HG03460 (cell line): ENCODE measurements around the gene GRIN3B.
A peak's percentile ranks its signal among the peaks of the same experiment; 100 is the strongest.

ENCODE experiments used
- ATAC-seq: cut with Tn5 transposase; IDR thresholded peaks from one replicate; pipeline ENCODE4 v1.9.1; 2021; ENCODE audit not compliant: unreplicated experiment

GRIN3B gene

GRCh38 chr19:1040476-1041271, 40.5 kb downstream of the GRIN3B start:
- peak; percentile 41 for ATAC-seq

- no peak for ATAC-seq
Measured at GRCh38 chr19:1041272-1041834, 41.1 kb downstream of the GRIN3B start.

GRCh38 chr19:1041835-1042685, 41.8 kb downstream of the GRIN3B start:
- ATAC-seq: no peak

- ATAC-seq: no peak
Measured at GRCh38 chr19:1042689-1043511, 42.7 kb downstream of the GRIN3B start.

- no peak for ATAC-seq
Measured at GRCh38 chr19:1045247-1045603, 45.0 kb downstream of the GRIN3B start.

GRCh38 chr19:1046117-1046626, 46.0 kb downstream of the GRIN3B start:
- ATAC-seq: no peak

DNA sequence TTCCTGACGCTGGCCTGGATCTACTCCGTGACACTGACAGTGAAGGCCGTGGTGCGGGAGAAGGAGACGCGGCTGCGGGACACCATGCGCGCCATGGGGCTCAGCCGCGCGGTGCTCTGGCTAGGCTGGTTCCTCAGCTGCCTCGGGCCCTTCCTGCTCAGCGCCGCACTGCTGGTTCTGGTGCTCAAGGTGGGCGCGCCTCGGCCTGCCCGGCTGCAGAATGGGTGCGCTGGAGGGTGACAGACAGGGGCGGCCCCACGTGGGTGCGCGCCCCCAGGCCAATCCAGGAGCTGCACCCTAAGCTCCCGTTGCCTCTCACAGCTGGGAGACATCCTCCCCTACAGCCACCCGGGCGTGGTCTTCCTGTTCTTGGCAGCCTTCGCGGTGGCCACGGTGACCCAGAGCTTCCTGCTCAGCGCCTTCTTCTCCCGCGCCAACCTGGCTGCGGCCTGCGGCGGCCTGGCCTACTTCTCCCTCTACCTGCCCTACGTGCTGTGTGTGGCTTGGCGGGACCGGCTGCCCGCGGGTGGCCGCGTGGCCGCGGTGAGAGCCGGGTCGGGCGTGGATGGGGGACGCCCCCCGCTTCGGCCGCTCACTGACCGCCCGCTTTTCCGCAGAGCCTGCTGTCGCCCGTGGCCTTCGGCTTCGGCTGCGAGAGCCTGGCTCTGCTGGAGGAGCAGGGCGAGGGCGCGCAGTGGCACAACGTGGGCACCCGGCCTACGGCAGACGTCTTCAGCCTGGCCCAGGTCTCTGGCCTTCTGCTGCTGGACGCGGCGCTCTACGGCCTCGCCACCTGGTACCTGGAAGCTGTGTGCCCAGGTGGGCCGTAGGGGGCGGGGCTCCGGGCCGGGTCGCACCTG, 46.8 kb downstream of the GRIN3B start:
- no peak for ATAC-seq

DNA sequence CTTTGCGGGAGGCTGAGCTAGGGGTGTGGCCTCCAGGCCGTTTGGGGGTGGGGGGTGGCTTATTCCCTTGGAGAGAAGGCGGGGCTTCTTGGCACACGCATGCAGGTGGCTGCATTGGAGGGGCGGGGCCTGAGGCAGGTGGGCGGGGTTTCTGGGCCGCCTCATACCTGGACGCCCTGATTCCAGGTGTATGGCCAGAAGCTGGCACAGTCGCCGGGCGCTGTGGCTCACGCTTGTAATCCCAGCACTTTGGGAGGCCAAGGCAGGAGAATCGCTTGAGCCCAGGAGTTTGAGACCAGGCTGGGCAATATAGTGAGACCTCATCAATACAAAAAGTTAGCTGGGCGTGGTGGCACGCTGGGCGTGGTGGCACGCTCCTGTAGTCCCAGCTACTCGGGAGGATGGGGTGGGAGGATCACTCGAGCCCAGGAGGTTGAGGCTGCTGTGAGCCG, 47.5 kb downstream of the GRIN3B start:
- no peak for ATAC-seq

DNA sequence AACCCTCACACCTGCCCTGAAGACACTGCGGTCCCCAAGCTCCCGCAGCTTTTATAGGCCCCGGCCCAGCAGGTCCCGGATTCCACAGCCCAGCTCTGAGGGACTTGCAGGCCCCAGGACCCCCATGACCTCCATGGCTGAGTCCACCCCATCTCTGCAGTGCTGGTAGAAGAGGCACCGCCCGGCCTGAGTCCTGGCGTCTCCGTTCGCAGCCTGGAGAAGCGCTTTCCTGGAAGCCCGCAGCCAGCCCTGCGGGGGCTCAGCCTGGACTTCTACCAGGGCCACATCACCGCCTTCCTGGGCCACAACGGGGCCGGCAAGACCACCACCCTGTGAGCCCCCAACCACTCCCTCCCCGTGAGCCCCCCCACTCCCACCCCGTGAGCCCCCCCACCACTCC, 48.9 kb downstream of the GRIN3B start:
- ATAC-seq: no peak

DNA sequence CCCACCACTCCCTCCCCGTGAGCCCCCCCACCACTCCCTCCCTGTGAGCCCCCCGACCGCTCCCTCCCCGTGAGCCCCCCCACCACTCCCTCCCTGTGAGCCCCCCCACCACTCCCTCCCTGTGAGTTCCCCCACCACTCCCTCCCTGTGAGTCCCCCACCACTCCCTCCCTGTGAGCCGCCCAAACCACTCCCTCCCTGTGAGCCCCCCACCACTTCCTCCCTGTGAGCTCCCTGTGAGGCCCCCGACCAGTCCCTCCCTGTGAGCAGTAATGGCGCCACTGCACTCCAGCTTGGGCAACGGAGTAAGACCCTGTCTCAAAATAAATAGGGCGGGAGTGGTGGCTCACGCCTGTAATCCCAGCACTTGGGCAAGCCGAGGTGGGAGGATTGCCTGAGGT, 49.6 kb downstream of the GRIN3B start:
- no peak for ATAC-seq

- ATAC-seq: no peak
Measured at GRCh38 chr19:1050989-1051788, 51.0 kb downstream of the GRIN3B start.

DNA sequence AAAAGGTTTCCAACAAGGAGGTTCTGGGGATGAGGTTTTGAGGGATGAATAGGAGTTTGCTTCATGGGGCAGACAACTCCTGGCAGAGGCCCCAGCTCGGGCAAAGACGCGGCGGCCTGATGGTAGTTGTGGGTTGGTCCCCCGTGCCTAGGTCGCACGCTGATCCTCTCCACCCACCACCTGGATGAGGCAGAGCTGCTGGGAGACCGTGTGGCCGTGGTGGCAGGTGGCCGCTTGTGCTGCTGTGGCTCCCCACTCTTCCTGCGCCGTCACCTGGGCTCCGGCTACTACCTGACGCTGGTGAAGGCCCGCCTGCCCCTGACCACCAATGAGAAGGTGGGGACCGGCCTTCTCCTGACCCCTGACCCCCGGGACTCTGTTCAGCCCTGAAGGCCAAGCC, 51.6 kb downstream of the GRIN3B start:
- no peak for ATAC-seq

DNA sequence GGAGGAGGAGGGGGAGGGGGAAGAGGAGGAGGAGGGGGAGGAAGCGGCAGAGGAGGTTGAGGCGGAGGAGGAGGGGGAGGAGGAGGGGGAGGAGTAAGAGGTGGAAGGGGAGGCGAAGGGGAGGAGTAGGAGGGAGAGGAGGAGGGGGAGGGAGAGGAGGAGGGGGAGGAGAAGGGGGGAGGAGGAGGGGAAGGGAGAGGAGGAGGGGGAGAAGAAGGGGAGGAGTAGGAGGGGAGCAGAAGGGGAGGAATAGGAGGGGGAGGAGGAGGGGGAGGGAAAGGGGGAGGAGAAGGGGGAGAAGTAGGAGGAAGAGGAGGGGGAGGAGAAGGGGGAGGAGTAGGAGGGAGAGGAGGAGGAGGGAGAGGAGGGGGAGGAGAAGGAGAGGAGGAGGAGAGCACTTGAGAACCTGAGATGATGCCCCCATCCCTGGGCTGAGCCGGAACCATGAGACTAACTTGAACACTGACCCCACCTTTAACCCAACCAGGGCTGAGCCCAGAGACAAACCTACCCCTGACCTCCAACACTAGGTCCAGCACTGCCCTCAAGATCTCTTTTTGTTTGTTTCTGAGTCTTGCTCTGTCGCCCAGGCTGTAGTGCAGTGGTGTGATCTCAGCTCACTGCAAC, 52.2 kb downstream of the GRIN3B start:
- no peak for ATAC-seq

GRCh38 chr19:1053176-1054101, 53.2 kb downstream of the GRIN3B start:
- no peak for ATAC-seq

GRCh38 chr19:1054102-1055027, 54.1 kb downstream of the GRIN3B start:
- no peak for ATAC-seq

DNA sequence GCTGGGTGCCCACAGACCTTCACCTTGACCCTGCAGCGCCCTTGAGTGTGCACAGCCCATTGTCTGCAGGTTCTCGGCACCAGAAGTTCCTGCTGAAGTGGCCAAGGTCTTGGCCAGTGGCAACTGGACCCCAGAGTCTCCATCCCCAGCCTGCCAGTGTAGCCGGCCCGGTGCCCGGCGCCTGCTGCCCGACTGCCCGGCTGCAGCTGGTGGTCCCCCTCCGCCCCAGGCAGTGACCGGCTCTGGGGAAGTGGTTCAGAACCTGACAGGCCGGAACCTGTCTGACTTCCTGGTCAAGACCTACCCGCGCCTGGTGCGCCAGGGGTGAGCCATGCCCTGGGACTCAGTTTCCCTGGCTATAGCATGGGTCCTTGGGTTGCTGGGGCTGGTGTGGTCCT, 54.8 kb downstream of the GRIN3B start:
- no peak for ATAC-seq
